GM18951 (cell line): ENCODE results near the gene GOSR2.
"Not testable (repeated sequence)": the region's sequence is repeated elsewhere in the genome, so short reads cannot be mapped to it uniquely, and the experiment has no call there.

ENCODE experiments used
- POLR2A ChIP-seq: IDR thresholded peaks from 4 replicates; pipeline ENCODE4 v1.6.1; 2011; ENCODE audit warnings: mild to moderate bottlenecking; ENCODE audit not compliant: insufficient read length, insufficient read depth; ENCODE audit errors: extremely low read depth
- in situ Hi-C: fragments of 300-500 bp; cut with MboI; formaldehyde crosslinking; loops from one replicate; pipeline ENCODE4 v1.12.0; 2022; ENCODE audit warnings: low sequenced_read_pairs, mixed read lengths, inconsistent platforms; ENCODE audit not compliant: unreplicated experiment

The GOSR2 gene

GRCh38 chr17:46898860-46899259, 24.1 kb upstream of the GOSR2 start:
- in situ Hi-C loops: no loop called here
- no peak for TF ChIP-seq POLR2A

- TF ChIP-seq POLR2A: no peak
- in situ Hi-C loops: no loop called here
Measured at GRCh38 chr17:46901291-46901690, 21.7 kb upstream of the GOSR2 start.

GRCh38 chr17:46903762-46904672, 18.9 kb upstream of the GOSR2 start:
- no peak for TF ChIP-seq POLR2A

DNA sequence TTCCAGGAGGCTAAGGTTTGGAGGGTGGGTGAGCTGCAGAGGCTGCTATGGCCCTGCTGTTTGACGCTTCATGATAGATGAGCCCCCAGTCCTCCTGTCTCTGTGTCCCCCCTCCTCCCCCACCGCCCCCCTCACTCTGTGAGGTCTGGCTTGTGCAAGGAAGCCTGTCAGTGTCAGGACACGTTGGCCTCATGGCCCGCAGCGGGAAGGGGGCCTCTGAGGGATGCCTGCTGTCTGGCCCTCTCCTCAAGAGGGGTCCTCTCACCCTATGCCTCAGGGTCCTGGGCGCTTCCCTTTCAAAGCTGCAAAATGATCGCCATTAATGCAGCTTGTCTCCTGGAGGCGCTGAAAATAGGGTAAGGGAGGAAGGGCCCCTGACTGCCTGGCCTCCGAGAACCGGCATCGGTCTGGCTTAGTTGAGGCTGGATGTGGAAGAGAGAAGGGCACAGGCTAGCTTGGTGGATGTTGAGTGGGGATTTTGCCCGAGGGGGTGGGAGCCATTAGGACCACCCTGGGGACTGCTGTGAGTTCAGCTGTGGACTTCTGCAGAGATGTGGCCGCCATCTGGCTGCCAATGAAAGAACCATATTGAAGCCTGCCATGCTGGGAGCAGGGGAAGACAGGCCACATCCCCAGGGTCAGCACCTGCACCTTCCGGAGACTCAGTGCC, 14.8 kb upstream of the GOSR2 start:
- in situ Hi-C loops: no loop called here
- TF ChIP-seq POLR2A: no peak

More at GRCh38 chr17:46903762-46904672, 18.9 kb upstream of the GOSR2 start:
- in situ Hi-C loops: no loop called here

GRCh38 chr17:46910179-46910927, 12.6 kb upstream of the GOSR2 start:
- no peak for TF ChIP-seq POLR2A
- in situ Hi-C loops: no loop called here

DNA sequence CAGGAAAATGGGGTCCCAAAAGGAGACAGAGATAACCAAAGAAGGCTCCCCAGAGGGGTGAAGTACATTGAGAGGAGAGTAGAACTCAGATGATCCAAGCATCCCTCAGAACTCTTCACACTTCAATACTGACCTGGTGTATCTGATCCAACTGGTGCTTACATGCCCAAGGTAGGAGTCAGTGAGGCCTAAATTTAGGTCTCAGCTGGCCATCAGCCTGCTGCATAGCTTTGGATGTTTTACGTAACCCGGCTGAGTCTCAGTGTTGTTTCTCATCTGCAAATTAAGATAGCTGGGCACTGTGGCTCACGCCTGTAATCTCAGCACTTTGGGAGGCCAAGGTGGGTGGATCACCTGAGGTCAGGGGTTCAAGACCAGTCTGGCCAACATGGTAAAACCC, 11.6 kb upstream of the GOSR2 start:
- in situ Hi-C loops: no loop called here
- TF ChIP-seq POLR2A: no peak

DNA sequence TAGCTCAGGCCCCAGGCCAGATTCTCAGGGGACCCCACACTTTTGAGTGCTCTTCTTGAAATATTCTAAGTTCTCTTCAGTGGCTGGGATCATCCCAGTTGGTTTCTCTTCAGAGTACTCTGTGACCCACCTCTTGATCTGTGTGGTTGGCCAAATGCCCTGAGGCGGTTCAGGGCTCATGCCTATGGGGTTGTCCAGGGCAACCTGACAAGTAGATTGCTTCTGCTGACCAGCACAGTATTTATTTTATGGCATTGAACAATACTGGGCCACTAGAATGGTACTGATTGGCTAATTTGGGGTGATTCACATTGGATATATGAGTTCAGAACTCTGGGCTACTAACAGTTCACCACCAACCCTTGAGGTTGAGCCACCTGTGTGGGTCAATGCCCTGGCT, 7.4 kb upstream of the GOSR2 start:
- in situ Hi-C loops: no loop called here

DNA sequence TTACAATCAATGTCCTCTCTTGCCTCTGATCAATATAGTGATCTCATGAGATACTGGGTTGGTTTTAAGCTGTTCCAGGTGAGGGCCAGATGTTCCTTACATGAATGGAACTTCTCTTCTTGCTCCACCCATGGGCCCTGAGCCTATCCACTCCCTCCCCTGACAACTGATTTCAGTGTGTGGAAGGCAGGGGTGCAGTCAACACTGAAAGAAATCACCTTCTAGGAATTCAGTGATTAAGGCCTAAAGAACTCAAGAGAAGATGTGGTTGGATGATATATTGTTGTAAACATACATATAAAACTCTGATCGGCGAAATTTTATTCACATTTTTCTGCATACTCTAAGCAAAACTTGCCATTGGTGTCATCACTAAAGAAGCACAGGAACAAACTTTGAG, 6.7 kb upstream of the GOSR2 start:
- no peak for TF ChIP-seq POLR2A
- in situ Hi-C loops: no loop called here

More for the DNA sequence above, 7.4 kb upstream of the GOSR2 start:
- TF ChIP-seq POLR2A: no peak

- TF ChIP-seq POLR2A: no peak
- in situ Hi-C loops: no loop called here
Measured at GRCh38 chr17:46916623-46917022, 6.3 kb upstream of the GOSR2 start.

GRCh38 chr17:46917041-46917440, 5.9 kb upstream of the GOSR2 start:
- TF ChIP-seq POLR2A: no peak
- in situ Hi-C loops: no loop called here

- TF ChIP-seq POLR2A: no peak
- in situ Hi-C loops: no loop called here
Measured at GRCh38 chr17:46917516-46917915, 5.4 kb upstream of the GOSR2 start.

DNA sequence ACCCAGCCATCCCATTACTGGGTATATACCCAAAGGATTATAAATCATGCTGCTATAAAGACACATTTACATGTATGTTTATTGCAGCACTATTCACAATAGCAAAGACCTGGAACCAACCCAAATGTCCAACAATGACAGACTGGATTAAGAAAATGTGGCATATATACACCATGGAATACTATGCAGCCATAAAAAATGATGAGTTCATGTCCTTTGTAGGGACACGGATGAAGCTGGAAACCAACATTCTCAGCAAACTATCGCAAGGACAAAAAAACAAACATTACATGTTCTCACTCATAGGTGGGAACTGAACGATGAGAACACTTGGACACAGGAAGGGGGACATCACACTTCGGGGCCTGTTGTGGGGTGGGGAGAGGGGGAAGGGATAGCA, 998 bp upstream of the GOSR2 start:
- in situ Hi-C loops: not testable (repeated sequence)

DNA sequence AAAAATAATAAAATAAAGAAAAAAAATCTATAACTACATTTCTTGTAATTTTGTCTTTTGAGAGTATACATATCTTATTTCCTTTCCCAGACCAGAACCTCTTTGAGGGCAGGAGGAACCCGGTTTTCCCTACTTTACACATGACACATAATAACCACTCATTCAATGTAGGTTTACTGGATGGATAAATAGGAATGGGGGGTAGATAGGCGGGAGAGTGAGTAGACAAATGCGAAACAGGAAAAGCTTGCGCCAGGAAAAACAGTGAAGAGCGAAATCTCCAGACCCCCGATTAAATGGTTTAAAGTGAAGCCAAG, 515 bp upstream of the GOSR2 start:
- in situ Hi-C loops: no loop called here
- no peak for TF ChIP-seq POLR2A
